Uterus (tissue), 4 donors: ENCODE measurements around the gene ADGRG4. TPM values are rescaled to one million over a fixed set of nuclear protein-coding genes. Genes with fewer than 3 reads are reported as not detected.
A peak's percentile ranks its signal among the peaks of the same experiment; 100 is the strongest.

Source experiments
- DNase-seq, 2 donors: peaks; one replicate each; pipeline ENCODE4 v3.0.0-alpha.2; 2019 to 2020
- H3K27ac ChIP-seq, 2 donors: fragments of 200-600 bp; sonication (generic); 1 replicate in 1 of 2; 2 replicates in 1 of 2; pipeline ENCODE4 v1.5.1; 2016 to 2018
- H3K27me3 ChIP-seq, 2 donors: fragments of 200-600 bp; sonication (generic); one replicate each; pipeline ENCODE4 v1.5.1; 2018 to 2019; ENCODE audit warnings: control low read depth in 1 of 2
- H3K36me3 ChIP-seq, 2 donors: fragments of 200-600 bp; sonication (generic); one replicate each; pipeline ENCODE4 v1.5.1; 2019; ENCODE audit warnings: control low read depth in 1 of 2
- H3K4me1 ChIP-seq, 2 donors: fragments of 200-600 bp; sonication (generic); one replicate each; pipeline ENCODE4 v1.5.1; 2018 to 2019; ENCODE audit warnings: control low read depth in 1 of 2
- H3K4me3 ChIP-seq, 2 donors: fragments of 200-600 bp; sonication (generic); 1 replicate in 1 of 2; 2 replicates in 1 of 2; pipeline ENCODE4 v1.5.1; 2018 to 2019; ENCODE audit warnings: mild to moderate bottlenecking in 1 of 2
- H3K9me3 ChIP-seq, 2 donors: fragments of 200-600 bp; sonication (generic); one replicate each; pipeline ENCODE4 v1.5.1; 2019; ENCODE audit warnings: control low read depth in 1 of 2
- CTCF ChIP-seq, 4 experiments: fragments of 200-600 bp in 2 of 4; fragments of 450-650 bp in 2 of 4; sonication (generic) in 2 of 4; IDR thresholded peaks; one replicate each; pipeline ENCODE4 v1.5.1; 2016 to 2019; ENCODE audit warnings: antibody characterized with exemption in 4 of 4, mild to moderate bottlenecking in 2 of 4, moderate library complexity in 1 of 4
- POLR2A ChIP-seq, 2 donors: fragments of 450-650 bp; IDR thresholded peaks; one replicate each; pipeline ENCODE4 v1.6.1; 2016; ENCODE audit warnings: antibody characterized with exemption in 2 of 2, mild to moderate bottlenecking in 1 of 2, moderate library complexity in 1 of 2
- intact Hi-C: fragments of 100-400 bp; cut with DNase I; formaldehyde crosslinking; loops from one replicate; pipeline ENCODE4 v1.15.1; 2023; ENCODE audit warnings: low total_unique reads
- total RNA-seq, 4 donors: library from RNA; depleted of rRNA in 3 of 4; stranded (reverse); fragments of >200 nt in 3 of 4; gene quantifications; one replicate each; pipeline versions ENCODE4 v1.1.0 to v1.2.4, GENCODE V29; 2014 to 2023
- donor health status: DM: yes; HTN: yes; CAD: no.

Gene ADGRG4
- total RNA-seq, 4 donors from 2014 or later: 2.0 to 4.4 TPM; not detected in 2

- no peaks in the 10 kb centered on the region for H3K9me3 ChIP-seq
- H3K4me1 ChIP-seq: no peaks in the 10 kb centered on the region
- H3K36me3 ChIP-seq: no peaks in the 10 kb centered on the region
- intact Hi-C loops: no loop called here
- H3K4me3 ChIP-seq: no peak overlapping the region
- TF ChIP-seq POLR2A (IDR thresholded peaks at IDR 0.05) (no peak), CTCF (IDR thresholded peaks at IDR 0.05) (no peak)
- DNase-seq: no peak
- H3K27ac ChIP-seq: no peak overlapping the region
- H3K27me3 ChIP-seq: no peaks in the 10 kb centered on the region
Observed at GRCh38 chrX:136266828-136267227, 33.9 kb upstream of the ADGRG4 start.

GRCh38 chrX:136268051-136269048 is 32.4 kb upstream of the ADGRG4 start:
- no peaks in the 10 kb centered on the region for H3K4me1 ChIP-seq
- TF ChIP-seq CTCF (IDR thresholded peaks at IDR 0.05) (peak; percentile 63 to 73 (median 66)), POLR2A (IDR thresholded peaks at IDR 0.05) (no peak)
- no peaks in the 10 kb centered on the region for H3K27me3 ChIP-seq
- no peak overlapping the region for H3K27ac ChIP-seq
- no peaks in the 10 kb centered on the region for H3K9me3 ChIP-seq
- no peak overlapping the region for H3K4me3 ChIP-seq
- DNase-seq: peak; percentile 39 to 44
- intact Hi-C loops: no loop called here
- H3K36me3 ChIP-seq: no peaks in the 10 kb centered on the region

GRCh38 chrX:136269921-136270320 is 30.8 kb upstream of the ADGRG4 start:
- Histone ChIP-seq H3K27ac (no peak overlapping the region), H3K9me3 (no peaks in the 10 kb centered on the region), H3K4me3 (no peak overlapping the region), H3K36me3 (no peaks in the 10 kb centered on the region), H3K4me1 (no peaks in the 10 kb centered on the region), H3K27me3 (no peaks in the 10 kb centered on the region)
- TF ChIP-seq CTCF (IDR thresholded peaks at IDR 0.05): no peak
- no peak for TF ChIP-seq POLR2A (IDR thresholded peaks at IDR 0.05)
- DNase-seq: no peak
- intact Hi-C loops: no loop called here

GRCh38 chrX:136271300-136271699 is 29.5 kb upstream of the ADGRG4 start:
- Histone ChIP-seq H3K36me3 (no peaks in the 10 kb centered on the region), H3K4me1 (no peaks in the 10 kb centered on the region), H3K9me3 (no peaks in the 10 kb centered on the region), H3K27ac (no peak overlapping the region), H3K4me3 (no peak overlapping the region), H3K27me3 (no peaks in the 10 kb centered on the region)
- TF ChIP-seq POLR2A (IDR thresholded peaks at IDR 0.05) (no peak), CTCF (IDR thresholded peaks at IDR 0.05) (no peak)
- DNase-seq: no peak
- intact Hi-C loops: no loop called here

GRCh38 chrX:136272325-136272724 is 28.4 kb upstream of the ADGRG4 start:
- intact Hi-C loops: no loop called here
- no peak overlapping the region for H3K4me3 ChIP-seq
- no peaks in the 10 kb centered on the region for H3K9me3 ChIP-seq
- no peak for DNase-seq
- H3K27ac ChIP-seq: no peak overlapping the region
- TF ChIP-seq CTCF (IDR thresholded peaks at IDR 0.05) (no peak), POLR2A (IDR thresholded peaks at IDR 0.05) (no peak)
- no peaks in the 10 kb centered on the region for H3K4me1 ChIP-seq
- H3K27me3 ChIP-seq: no peaks in the 10 kb centered on the region
- no peaks in the 10 kb centered on the region for H3K36me3 ChIP-seq
